Neural progenitor cell (in vitro differentiated cells): ENCODE results near the gene CWC22.

Source experiments
- CTCF ChIP-seq: fragments of 200-600 bp; sonication (generic); IDR thresholded peaks from 2 replicates; pipeline ENCODE4 v1.5.1; 2017; ENCODE audit warnings: antibody characterized with exemption, mild to moderate bottlenecking
- EZH2 ChIP-seq: fragments of 200-600 bp; sonication (generic); IDR thresholded peaks from 2 replicates; pipeline ENCODE4 v1.6.1; 2017; ENCODE audit warnings: antibody characterized with exemption, mild to moderate bottlenecking, moderate library complexity

DNA sequence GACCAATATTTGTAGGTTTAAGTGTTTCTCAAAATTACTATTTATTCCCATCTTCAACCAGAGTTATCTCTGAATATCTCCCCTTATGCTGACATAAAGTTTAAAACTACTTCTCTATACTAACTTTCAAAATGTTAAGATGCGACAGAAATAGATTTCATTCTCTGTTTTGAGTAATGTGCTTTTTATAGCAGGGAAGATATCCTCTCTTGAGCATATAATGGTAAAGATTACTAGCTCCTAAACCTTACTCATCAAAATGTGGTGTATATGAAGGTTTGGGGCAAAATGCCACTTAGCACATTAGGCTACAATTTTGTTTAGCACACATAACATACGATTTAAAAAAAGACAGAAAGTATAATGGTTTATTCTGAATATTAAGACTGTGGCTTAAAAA is 54.4 kb downstream of the CWC22 start:
- TF ChIP-seq CTCF (no peak), EZH2 (no peak)
